Measurements from ENCODE around the gene PIGK.
"Not testable (repeated sequence)": the region's sequence is repeated elsewhere in the genome, so short reads cannot be mapped to it uniquely, and the experiment has no call there.

PIGK gene

GRCh38 chr1:77170687-77171086 lies 48.5 kb downstream of the PIGK start:
- Histone ChIP-seq H3K27ac (ENCODE audit: low read depth, low read length) (no peak overlapping the region), H3K79me2 (ENCODE audit: control insufficient read depth, low read length) (no peaks in the 10 kb centered on the region), H3F3A (ENCODE audit: control insufficient read depth, insufficient read depth) (no peaks in the 10 kb centered on the region)

GRCh38 chr1:77168358-77168757 lies 50.9 kb downstream of the PIGK start:
- no peaks in the 10 kb centered on the region for H3K4me1 ChIP-seq (ENCODE audit: control insufficient read depth, low read length)
- no peaks in the 10 kb centered on the region for H3K9me2 ChIP-seq (replicated peaks; ENCODE audit: control insufficient read depth, low read length)
- no peaks in the 10 kb centered on the region for H3K9me3 ChIP-seq (ENCODE audit: control insufficient read depth, insufficient read depth, low read length)
- no peaks in the 10 kb centered on the region for H3F3A ChIP-seq (ENCODE audit: control insufficient read depth, insufficient read depth)
- no peaks in the 10 kb centered on the region for H3K27me3 ChIP-seq (ENCODE audit: control insufficient read depth, low read length)
- H3K36me3 ChIP-seq (ENCODE audit: control insufficient read depth, low read length): no peaks in the 10 kb centered on the region
- H4K20me1 ChIP-seq (ENCODE audit: control insufficient read depth, insufficient read depth, low read depth, low read length): no peaks in the 10 kb centered on the region
- no peak overlapping the region for H3K4me3 ChIP-seq (ENCODE audit: low read length)
- no peak overlapping the region for H3K4me2 ChIP-seq (ENCODE audit: low read length)
- H3K79me2 ChIP-seq (ENCODE audit: control insufficient read depth, low read length): no peaks in the 10 kb centered on the region
- TF ChIP-seq CTCF (IDR thresholded peaks at IDR 0.05; ENCODE audit: low read depth, low read length, poor library complexity, severe bottlenecking) (no peak), EZH2phosphoT487 (IDR thresholded peaks at IDR 0.05; ENCODE audit: borderline replicate concordance, low read length) (no peak)
- no peak overlapping the region for H3K27ac ChIP-seq (ENCODE audit: low read depth, low read length)

More at GRCh38 chr1:77170687-77171086, 48.5 kb downstream of the PIGK start:
- Histone ChIP-seq H3K9me3 (ENCODE audit: control insufficient read depth, insufficient read depth, low read length) (peaks cover 7% of the 10 kb centered on the region; the same call in 1 of the 2 replicates), H3K4me3 (ENCODE audit: low read length) (no peak overlapping the region), H3K36me3 (ENCODE audit: control insufficient read depth, low read length) (no peaks in the 10 kb centered on the region), H3K9me2 (replicated peaks; ENCODE audit: control insufficient read depth, low read length) (no peaks in the 10 kb centered on the region), H4K20me1 (ENCODE audit: control insufficient read depth, insufficient read depth, low read depth, low read length) (no peaks in the 10 kb centered on the region), H3K4me2 (ENCODE audit: low read length) (no peak overlapping the region), H3K4me1 (ENCODE audit: control insufficient read depth, low read length) (no peaks in the 10 kb centered on the region), H3K27me3 (ENCODE audit: control insufficient read depth, low read length) (no peaks in the 10 kb centered on the region)
- TF ChIP-seq EZH2phosphoT487 (IDR thresholded peaks at IDR 0.05; ENCODE audit: borderline replicate concordance, low read length) (no peak), CTCF (IDR thresholded peaks at IDR 0.05; ENCODE audit: low read depth, low read length, poor library complexity, severe bottlenecking) (no peak)

GRCh38 chr1:77164434-77164944 lies 54.7 kb downstream of the PIGK start:
- H3K4me2 ChIP-seq (ENCODE audit: low read length): no peak overlapping the region
- H3K4me3 ChIP-seq (ENCODE audit: low read length): no peak overlapping the region
- H3K9me3 ChIP-seq (ENCODE audit: control insufficient read depth, insufficient read depth, low read length): no peaks in the 10 kb centered on the region
- no peaks in the 10 kb centered on the region for H3K4me1 ChIP-seq (ENCODE audit: control insufficient read depth, low read length)
- H3K79me2 ChIP-seq (ENCODE audit: control insufficient read depth, low read length): no peaks in the 10 kb centered on the region
- H4K20me1 ChIP-seq (ENCODE audit: control insufficient read depth, insufficient read depth, low read depth, low read length): no peaks in the 10 kb centered on the region
- H3K9me2 ChIP-seq (replicated peaks; ENCODE audit: control insufficient read depth, low read length): no peaks in the 10 kb centered on the region
- TF ChIP-seq CTCF (IDR thresholded peaks at IDR 0.05; ENCODE audit: low read depth, low read length, poor library complexity, severe bottlenecking) (no peak), EZH2phosphoT487 (IDR thresholded peaks at IDR 0.05; ENCODE audit: borderline replicate concordance, low read length) (no peak)
- no peaks in the 10 kb centered on the region for H3F3A ChIP-seq (ENCODE audit: control insufficient read depth, insufficient read depth)
- H3K27me3 ChIP-seq (ENCODE audit: control insufficient read depth, low read length): no peaks in the 10 kb centered on the region
- peaks cover 13% of the 10 kb centered on the region; the same call in 1 of the 2 replicates for H3K36me3 ChIP-seq (ENCODE audit: control insufficient read depth, low read length)
- no peak overlapping the region for H3K27ac ChIP-seq (ENCODE audit: low read depth, low read length)

- not testable (repeated sequence) for H3K4me2 ChIP-seq (ENCODE audit: low read length); H3K9me3 ChIP-seq (ENCODE audit: control insufficient read depth, insufficient read depth, low read length); H3K4me1 ChIP-seq (ENCODE audit: control insufficient read depth, low read length); H3F3A ChIP-seq (ENCODE audit: control insufficient read depth, insufficient read depth); H3K27me3 ChIP-seq (ENCODE audit: control insufficient read depth, low read length); H3K4me3 ChIP-seq (ENCODE audit: low read length); H3K79me2 ChIP-seq (ENCODE audit: control insufficient read depth, low read length); H4K20me1 ChIP-seq (ENCODE audit: control insufficient read depth, insufficient read depth, low read depth, low read length); H3K9me2 ChIP-seq (replicated peaks; ENCODE audit: control insufficient read depth, low read length); H3K27ac ChIP-seq (ENCODE audit: low read depth, low read length)
- H3K36me3 ChIP-seq (ENCODE audit: control insufficient read depth, low read length): peaks cover 13% of the 10 kb centered on the region; the same call in 1 of the 2 replicates
Observed at GRCh38 chr1:77159706-77160105, 59.5 kb downstream of the PIGK start.
